Neural crest cell (in vitro differentiated cells): ENCODE measurements around the gene CRHR1. TPM values are rescaled to one million over a fixed set of nuclear protein-coding genes. Genes with fewer than 3 reads are reported as not detected.

Experiments used
- DNase-seq: peaks from one replicate; pipeline ENCODE4 v3.0.0; 2021; ENCODE audit warnings: low read depth, mixed read lengths, low spot score
- H3K27ac Mint-ChIP-seq: one replicate; pipeline ENCODE4 v1.8.0; 2021; ENCODE audit warnings: mild to moderate bottlenecking, mixed read lengths; ENCODE audit not compliant: unreplicated experiment
- H3K27me3 Mint-ChIP-seq: 2 replicates; pipeline ENCODE4 v1.8.0; 2021; ENCODE audit warnings: low read depth, mild to moderate bottlenecking, mixed read lengths
- H3K36me3 Mint-ChIP-seq: 2 replicates; pipeline ENCODE4 v1.8.0; 2021; ENCODE audit warnings: low read depth, mild to moderate bottlenecking, mixed read lengths
- H3K4me1 Mint-ChIP-seq: 2 replicates; pipeline ENCODE4 v1.8.0; 2021; ENCODE audit warnings: mixed read lengths
- H3K4me3 Mint-ChIP-seq: one replicate; pipeline ENCODE4 v1.8.0; 2021; ENCODE audit warnings: mild to moderate bottlenecking, mixed read lengths
- H3K9me3 Mint-ChIP-seq: 2 replicates; pipeline ENCODE4 v1.8.0; 2021; ENCODE audit warnings: mixed read lengths
- CTCF ChIP-seq: fragments of 200-600 bp; sonication (generic); conservative IDR thresholded peaks from 2 replicates; pipeline ENCODE4 v1.5.0; 2021; ENCODE audit warnings: antibody characterized with exemption, mild to moderate bottlenecking
- total RNA-seq: library from RNA; stranded (reverse); gene quantifications from 2 replicates; pipeline ENCODE4 v1.2.1, GENCODE V29; 2021

Gene CRHR1
- total RNA-seq, 1 donor from 2014 or later = 1.1 TPM

DNA sequence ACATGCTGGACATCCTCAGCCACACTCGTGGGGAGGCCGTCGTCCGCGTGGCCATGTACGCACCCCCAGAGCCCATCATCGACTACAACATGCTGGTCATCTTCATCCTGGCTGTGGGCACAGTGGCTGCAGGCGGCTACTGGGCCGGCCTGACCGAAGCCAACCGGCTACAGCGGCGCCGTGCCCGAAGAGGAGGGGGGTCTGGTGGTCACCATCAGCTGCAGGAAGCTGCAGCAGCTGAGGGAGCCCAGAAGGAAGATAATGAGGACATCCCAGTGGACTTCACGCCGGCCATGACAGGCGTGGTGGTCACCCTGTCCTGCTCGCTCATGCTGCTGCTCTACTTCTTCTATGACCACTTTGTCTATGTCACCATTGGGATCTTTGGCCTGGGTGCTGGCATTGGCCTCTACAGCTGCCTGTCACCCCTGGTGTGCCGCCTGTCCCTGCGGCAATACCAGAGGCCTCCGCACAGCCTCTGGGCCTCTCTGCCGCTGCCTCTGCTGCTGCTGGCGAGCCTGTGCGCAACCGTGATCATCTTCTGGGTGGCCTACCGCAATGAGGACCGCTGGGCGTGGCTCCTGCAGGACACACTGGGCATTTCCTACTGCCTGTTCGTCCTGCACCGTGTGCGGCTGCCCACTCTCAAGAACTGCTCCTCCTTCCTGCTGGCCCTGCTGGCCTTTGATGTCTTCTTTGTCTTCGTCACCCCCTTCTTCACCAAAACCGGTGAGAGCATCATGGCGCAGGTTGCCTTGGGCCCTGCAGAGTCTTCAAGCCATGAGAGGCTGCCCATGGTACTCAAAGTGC lies 61.5 kb downstream of the CRHR1 start:
- Mint-ChIP-seq H3K4me3 (no peak overlapping the region), H3K9me3 (no peaks in the 10 kb centered on the region), H3K27me3 (peaks cover 5% of the 10 kb centered on the region), H3K36me3 (no peaks in the 10 kb centered on the region), H3K4me1 (no peaks in the 10 kb centered on the region), H3K27ac (no peak overlapping the region)
- TF ChIP-seq CTCF = no peak
- no peak for DNase-seq

DNA sequence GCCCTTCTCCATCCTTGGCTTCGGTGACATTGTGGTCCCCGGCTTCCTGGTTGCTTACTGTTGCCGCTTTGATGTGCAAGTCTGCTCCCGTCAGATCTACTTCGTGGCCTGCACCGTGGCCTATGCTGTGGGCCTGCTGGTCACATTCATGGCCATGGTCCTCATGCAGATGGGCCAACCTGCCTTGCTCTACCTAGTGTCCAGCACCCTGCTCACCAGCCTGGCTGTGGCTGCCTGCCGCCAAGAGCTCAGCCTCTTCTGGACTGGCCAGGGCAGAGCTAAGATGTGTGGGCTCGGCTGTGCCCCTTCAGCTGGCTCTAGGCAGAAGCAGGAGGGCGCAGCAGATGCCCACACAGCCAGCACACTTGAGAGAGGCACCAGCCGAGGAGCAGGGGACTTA lies 62.1 kb downstream of the CRHR1 start:
- Mint-ChIP-seq H3K27ac (no peak overlapping the region), H3K4me1 (no peaks in the 10 kb centered on the region), H3K9me3 (no peaks in the 10 kb centered on the region), H3K36me3 (no peaks in the 10 kb centered on the region), H3K4me3 (no peak overlapping the region), H3K27me3 (peaks cover 10% of the 10 kb centered on the region)
- TF ChIP-seq CTCF = no peak
- DNase-seq = no peak

- H3K9me3 Mint-ChIP-seq = no peaks in the 10 kb centered on the region
- H3K4me3 Mint-ChIP-seq = no peak overlapping the region
- H3K27ac Mint-ChIP-seq = no peak overlapping the region
- DNase-seq = no peak
- peaks cover 11% of the 10 kb centered on the region for H3K27me3 Mint-ChIP-seq
- no peaks in the 10 kb centered on the region for H3K36me3 Mint-ChIP-seq
- H3K4me1 Mint-ChIP-seq = no peaks in the 10 kb centered on the region
- TF ChIP-seq CTCF = no peak
Observed at GRCh38 chr17:45846646-45847045, 62.5 kb downstream of the CRHR1 start.

DNA sequence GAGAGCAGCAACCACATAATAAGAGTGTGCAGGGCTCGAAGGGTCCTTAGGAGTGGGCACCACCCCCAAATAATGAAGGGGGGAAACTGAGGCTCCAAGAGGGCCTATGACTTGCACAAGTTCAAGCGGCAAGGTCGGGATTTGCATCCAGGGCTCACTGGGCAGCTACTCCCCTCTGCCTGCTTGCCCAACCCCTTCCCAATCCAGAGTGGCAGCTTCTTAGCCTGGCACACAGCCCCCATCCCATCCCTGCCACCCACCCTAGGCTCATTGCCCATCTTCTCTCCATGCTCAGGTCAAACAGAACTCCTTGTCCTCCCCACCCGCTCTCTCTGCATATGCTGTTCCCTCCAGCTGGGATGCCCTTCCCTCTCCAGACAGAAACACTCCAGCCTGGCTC lies 63.0 kb downstream of the CRHR1 start:
- Mint-ChIP-seq H3K4me3 (no peak overlapping the region), H3K36me3 (no peaks in the 10 kb centered on the region), H3K27me3 (peaks cover 14% of the 10 kb centered on the region), H3K9me3 (no peaks in the 10 kb centered on the region), H3K27ac (peak overlapping the region; percentile 39), H3K4me1 (no peaks in the 10 kb centered on the region)
- TF ChIP-seq CTCF = no peak
- no peak for DNase-seq

DNA sequence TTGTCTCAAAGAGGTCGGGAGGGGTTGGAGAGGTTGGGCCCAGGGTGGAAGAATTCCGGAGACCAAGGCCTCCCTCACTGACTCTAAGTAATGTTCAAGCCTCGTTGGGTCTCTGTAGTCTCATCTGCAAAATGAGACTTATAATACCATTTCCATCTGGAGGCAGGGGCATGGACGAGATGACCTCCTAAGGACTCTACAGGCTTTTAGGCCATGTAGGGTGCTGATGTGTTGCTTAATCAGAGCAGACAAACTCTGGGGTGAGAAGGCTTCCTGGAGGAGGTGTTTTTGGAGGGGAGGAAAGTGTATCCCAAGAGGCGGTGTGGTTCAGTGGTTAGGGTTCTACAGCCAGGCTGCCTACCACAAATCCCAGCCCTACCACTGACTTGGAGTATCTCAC lies 63.6 kb downstream of the CRHR1 start:
- DNase-seq = no peak
- Mint-ChIP-seq H3K27me3 (peaks cover 21% of the 10 kb centered on the region), H3K27ac (no peak overlapping the region), H3K36me3 (no peaks in the 10 kb centered on the region), H3K9me3 (no peaks in the 10 kb centered on the region), H3K4me3 (no peak overlapping the region), H3K4me1 (no peaks in the 10 kb centered on the region)
- TF ChIP-seq CTCF = no peak
